Stimulated activated CD8-positive, alpha-beta memory T cell treated with anti-CD3 and anti-CD28 coated beads, Interleukin-12 subunit alpha, Interleukin-12 subunit beta, amount 100 ng/mL, for 24 hours (primary cell): ENCODE measurements around the gene VPS13D.
"Not testable (repeated sequence)": the region's sequence is repeated elsewhere in the genome, so short reads cannot be mapped to it uniquely, and the experiment has no call there.

Source experiments
- DNase-seq: peaks from one replicate; pipeline ENCODE4 v3.0.0-alpha.2; 2020; ENCODE audit errors: extremely low read depth

Gene VPS13D

GRCh38 chr1:12450090-12450755 is 220.4 kb downstream of the VPS13D start:
- no peak for DNase-seq

DNA sequence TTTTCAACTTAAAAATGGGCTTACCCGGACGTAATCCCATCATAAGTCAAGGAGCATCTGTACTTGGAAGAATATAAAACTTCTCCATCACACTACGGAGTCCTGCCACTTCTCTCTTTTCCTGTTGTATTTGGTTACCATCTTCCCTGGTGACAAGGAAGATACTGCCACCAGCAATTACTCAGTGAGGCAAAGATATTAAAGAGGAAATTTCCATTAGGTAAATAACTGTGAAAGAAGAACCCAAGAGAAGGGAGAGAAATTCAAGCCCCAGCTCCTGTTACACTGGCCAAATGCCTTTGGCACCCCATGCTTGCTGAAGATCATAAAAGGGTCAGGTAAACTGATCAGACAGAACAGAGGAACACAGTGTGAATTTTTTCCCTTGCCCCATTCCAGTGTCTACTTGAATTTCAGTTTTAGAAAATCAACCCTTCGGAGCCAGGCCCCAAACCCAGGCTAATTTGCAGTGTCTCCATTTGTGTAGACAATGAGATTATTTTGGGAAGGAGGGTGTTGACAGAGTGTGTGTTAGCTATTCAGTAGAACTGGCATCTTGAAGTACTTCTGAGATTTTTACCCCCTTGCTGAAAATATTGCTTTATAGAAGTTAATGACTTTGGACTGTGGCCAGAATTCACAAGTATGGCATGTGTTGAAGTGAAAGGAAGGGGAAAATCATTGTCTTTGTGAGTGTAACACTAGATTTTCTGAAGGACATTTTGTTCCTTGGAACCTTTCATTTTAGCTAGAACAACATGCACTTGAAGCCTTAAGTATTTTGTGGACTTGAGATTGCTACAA is 221.1 kb downstream of the VPS13D start:
- no peak for DNase-seq

DNA sequence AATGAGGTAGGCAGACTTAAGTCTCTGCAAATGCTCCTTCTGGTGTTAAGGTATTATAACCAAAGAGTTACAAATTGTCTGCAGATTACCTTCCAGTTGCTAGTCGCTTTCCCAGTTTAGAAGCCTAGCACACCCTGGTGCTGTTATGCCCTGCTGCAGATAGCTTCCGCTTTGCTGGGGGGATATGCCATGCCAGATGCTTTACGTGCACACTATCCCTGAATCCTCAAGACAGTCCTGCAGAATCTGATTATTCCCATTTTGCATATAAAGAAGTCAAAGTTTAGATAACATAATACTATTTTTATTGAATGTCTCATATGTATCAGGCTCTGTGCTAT is 221.7 kb downstream of the VPS13D start:
- no peak for DNase-seq

- DNase-seq = no peak
Measured at GRCh38 chr1:12452262-12452661, 222.4 kb downstream of the VPS13D start.

GRCh38 chr1:12453400-12454343 is 223.8 kb downstream of the VPS13D start:
- DNase-seq = no peak

- no peak for DNase-seq
Measured at GRCh38 chr1:12454406-12455391, 224.9 kb downstream of the VPS13D start.

DNA sequence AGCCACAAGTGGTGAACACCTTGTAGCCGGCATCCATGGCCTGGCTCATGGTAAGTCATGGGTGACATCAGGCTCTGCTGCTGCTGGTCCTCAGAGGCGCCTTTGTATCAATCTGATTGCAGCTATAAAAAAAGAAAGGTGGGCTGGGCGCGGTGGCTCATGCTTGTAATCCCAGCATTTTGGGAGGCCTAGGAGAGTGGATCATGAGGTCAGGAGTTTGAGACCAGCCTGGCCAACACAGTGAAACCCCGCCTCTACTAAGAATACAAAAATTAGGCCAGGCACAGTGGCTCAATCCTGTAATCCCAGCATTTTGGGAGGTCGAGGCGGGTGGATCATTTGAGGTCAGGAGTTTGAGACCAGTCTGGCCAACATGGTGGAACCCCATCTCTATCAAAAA is 226.3 kb downstream of the VPS13D start:
- not testable (repeated sequence) for DNase-seq

DNA sequence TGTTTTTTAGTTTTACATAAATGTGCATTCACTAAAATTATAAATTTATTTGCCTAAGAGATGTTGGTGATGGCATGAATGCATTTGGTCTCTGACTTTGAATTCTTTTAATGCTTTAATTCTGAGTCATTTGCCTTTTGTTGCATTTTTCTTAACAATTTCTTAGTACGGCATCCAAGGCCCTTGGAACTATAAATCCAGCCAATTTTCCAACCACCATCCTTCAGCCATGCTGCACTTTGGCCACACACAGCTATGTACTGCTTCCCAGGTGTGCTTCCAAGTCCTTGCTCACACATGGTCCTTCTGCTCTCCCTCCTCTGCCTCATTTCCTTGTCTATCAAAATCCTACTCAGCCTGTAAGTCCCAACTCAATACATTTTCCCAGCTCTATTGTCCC is 227.1 kb downstream of the VPS13D start:
- no peak for DNase-seq

DNA sequence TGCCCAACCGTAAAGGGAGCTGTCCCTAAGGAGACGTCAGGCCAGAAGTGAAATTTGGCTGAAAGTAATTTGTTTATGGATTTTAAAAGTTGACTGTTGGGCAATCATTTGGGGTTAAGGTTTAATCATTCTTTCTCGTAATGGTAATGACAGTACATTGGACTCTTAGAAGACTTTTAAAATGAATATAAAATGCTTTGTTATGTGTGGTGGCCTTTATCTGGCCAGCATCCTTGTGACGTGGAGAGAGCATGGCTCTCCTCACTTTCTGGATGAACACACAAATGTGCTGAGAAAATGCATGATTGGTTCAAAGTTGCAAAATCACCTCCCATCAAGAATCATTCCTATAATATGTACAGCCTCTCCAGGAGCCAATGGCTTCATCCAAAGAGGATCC is 227.9 kb downstream of the VPS13D start:
- DNase-seq = no peak

- no peak for DNase-seq
Measured at GRCh38 chr1:12458571-12458970, 228.7 kb downstream of the VPS13D start.

DNA sequence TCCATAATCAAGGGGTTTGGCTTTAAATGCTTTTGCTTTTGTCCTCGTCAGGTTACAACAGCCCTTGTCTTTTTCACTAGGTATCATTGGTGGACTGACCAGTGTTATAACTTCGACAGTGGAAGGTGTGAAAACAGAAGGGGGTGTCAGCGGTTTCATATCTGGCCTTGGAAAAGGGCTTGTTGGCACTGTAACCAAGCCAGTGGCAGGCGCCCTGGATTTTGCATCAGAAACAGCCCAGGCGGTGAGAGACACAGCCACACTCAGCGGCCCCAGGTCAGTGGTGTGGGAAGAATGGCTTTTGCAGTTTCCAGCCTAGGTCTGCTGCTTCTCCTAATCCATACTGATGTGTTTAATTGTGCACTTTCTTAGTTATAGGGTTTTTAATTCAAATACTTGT is 230.3 kb downstream of the VPS13D start:
- no peak for DNase-seq

DNA sequence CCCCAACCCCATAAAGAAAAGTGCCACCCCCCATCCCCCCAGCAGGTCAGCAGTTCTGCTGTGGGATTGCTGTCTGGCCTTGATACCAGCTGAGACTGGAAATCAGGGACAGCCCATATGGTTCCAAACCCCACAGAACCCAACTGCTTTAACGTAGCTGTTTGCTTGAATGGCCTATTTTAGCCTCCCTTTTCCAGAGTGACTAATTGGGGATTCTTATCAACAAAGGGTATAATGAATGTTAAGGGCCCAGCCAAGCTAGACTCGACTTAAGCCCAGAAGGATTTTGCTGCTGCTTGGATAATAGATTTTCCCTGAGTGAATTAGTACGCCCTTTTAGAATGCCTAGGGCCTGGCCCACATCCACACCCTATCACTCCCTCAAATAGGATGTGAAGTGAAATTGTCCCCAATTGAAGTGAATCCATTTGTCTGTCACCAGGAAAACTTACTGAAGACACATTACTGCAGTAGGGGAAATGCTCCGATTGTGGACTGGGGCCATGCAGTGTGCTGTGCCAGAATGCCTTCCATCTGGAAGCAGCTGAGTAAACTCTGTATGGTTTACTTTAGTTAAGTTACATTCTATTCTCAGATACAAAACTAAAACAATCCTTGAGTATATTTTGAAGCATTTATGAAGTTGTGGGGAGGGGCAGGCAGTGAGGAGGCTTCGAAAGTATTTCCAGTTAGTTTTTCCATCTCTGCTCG is 231.2 kb downstream of the VPS13D start:
- no peak for DNase-seq

- DNase-seq = no peak
Measured at GRCh38 chr1:12461754-12462153, 231.9 kb downstream of the VPS13D start.

DNA sequence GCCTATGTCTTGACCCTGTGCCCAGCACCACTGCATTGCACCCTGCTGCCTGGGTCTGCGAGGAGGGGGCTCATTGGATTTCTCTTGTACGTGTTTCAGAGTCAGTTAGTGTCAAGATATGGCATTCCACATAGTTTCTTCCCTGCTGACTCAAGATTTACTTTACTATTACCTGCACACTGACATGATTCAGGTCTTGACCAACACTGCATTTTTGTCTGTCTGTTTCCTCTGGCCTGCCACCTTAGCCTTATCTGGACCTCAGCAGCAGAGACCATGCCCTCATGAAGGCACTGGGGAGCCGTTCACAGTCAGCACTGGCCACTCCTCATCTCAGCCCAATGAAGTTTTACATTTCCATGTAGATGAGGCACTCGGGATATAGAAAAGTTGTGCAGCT is 232.8 kb downstream of the VPS13D start:
- DNase-seq = no peak

DNA sequence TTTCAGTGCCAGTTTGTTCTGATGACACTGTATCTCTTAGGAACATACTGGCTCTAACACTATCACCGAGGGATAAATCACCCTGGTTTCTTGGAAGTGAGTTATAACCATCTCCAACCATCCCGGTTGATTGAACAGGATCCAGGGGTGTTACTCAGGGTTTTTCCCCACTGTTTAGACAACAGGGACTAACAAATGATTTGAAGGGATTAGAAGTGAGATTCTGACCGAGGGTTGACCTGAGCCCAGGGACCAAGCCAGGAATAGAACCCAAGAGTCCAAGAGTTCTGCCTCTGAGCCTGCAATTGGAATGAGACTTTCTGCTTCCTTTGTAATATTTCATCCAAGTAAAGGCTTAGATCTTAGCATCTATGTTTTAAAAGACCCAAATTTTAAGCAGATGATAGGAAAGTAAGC is 234.2 kb downstream of the VPS13D start:
- no peak for DNase-seq

DNA sequence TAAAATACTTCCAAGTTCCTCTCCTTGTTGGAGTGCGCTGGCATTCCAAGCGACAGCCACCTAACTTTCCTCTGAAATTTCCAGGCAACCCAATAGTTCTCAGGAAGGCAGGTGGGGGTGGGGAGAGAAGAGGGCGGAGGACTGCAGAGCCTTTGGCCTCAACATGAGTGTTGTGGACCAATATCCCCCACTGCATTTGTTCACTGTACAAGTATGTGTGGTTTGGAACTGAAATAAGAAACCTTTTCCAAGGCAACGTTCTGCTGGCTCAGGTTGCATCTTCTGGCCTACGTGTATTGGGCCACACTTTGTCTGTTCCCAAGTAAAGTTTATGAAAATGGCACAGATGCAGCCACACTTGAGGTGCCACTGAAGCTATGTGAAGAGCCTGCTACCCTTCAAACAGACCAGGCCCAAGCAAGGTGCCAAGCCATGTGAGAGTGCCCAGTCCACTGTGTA is 234.8 kb downstream of the VPS13D start:
- DNase-seq = no peak

DNA sequence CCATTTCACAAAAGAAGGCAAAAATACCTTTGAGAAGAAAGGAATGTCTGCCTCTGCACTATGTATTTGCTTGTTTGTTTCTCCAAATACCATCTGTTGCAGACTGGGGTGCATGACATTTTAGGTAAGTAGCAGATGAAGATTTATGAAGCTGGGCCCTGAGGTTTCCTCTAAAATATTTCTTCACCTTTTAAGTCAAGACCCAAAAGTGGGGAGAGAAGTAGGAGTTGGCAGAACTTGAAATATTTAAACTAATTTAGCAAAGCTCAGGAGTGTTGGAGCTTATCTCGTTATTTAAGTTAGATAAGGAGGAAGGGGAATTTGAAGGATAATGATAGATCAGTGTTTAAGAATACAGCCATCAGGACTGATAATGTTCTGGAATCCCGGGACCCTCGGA is 235.3 kb downstream of the VPS13D start:
- no peak for DNase-seq

GRCh38 chr1:12466816-12467215 is 237.0 kb downstream of the VPS13D start:
- no peak for DNase-seq

DNA sequence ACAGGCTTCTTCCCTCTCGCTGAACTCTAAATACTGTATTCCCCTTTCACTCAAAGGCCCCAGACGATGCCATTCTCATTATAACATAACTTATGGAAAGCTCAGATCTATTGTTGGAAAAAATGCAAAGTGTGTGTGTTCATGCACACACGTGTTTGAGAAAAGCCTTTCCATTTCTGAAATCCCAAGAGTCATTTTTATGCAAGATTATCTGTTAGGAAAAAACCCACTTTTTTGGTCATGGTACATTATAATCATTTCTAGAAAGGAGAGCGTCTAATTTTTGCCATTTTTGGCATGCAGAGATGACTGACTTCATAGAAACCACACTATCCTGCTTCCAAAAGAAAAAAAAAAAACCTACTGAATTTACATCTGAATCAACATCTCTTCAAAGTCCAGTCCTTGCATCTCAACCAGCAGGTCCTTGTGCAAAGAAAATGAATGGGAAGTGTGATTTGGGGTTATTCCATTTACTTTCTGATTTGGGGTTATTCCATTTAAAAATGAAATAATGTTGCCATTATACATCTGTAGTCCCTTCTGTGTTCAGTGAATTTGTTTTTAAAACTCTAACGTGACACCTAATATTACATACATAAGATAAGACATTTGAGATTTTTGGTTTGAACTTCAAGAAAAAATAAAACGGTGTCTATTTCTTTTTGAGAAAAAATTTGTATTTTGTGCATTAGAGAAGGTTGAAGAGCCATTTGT is 237.9 kb downstream of the VPS13D start:
- DNase-seq = no peak

- DNase-seq = no peak
Measured at GRCh38 chr1:12468323-12468722, 238.5 kb downstream of the VPS13D start.
